Karpas-422 (cell line): ENCODE measurements around the gene ARPP21. TPM values are rescaled to one million over a fixed set of nuclear protein-coding genes. Genes with fewer than 3 reads are reported as not detected.

ENCODE experiments used
- DNase-seq: peaks from one replicate; pipeline ENCODE4 v3.0.0-alpha.2; 2015
- H2AFZ ChIP-seq: fragments of 200-600 bp; sonication (generic); 2 replicates; pipeline ENCODE4 v1.6.1; 2014; ENCODE audit warnings: antibody characterized with exemption, low read length, mixed read lengths
- H3K27ac ChIP-seq: fragments of 200-600 bp; sonication (generic); 2 replicates; pipeline ENCODE4 v1.5.1; 2014; ENCODE audit warnings: mild to moderate bottlenecking, low read length, moderate library complexity
- H3K27me3 ChIP-seq: fragments of 200-600 bp; sonication (generic); 2 replicates; pipeline ENCODE4 v1.6.1; 2014; ENCODE audit warnings: low read length, mixed read lengths
- H3K36me3 ChIP-seq: fragments of 200-600 bp; sonication (generic); 2 replicates; pipeline ENCODE4 v1.6.1; 2014; ENCODE audit warnings: low read length, mixed read lengths; ENCODE audit not compliant: insufficient read depth
- H3K4me1 ChIP-seq: fragments of 200-600 bp; sonication (generic); 2 replicates; pipeline ENCODE4 v1.6.1; 2014; ENCODE audit warnings: mild to moderate bottlenecking, low read length, mixed read lengths
- H3K4me2 ChIP-seq: fragments of 200-600 bp; sonication (generic); 2 replicates; pipeline ENCODE4 v1.6.1; 2014; ENCODE audit warnings: low read length, low read depth, mild to moderate bottlenecking; ENCODE audit not compliant: poor library complexity, severe bottlenecking
- H3K4me3 ChIP-seq: fragments of 200-600 bp; sonication (generic); 2 replicates; pipeline ENCODE4 v1.5.1; 2014; ENCODE audit warnings: mild to moderate bottlenecking, antibody characterized with exemption, low read length, mixed read lengths
- H3K79me2 ChIP-seq: fragments of 200-600 bp; sonication (generic); 2 replicates; pipeline ENCODE4 v1.6.1; 2014; ENCODE audit warnings: mild to moderate bottlenecking, low read length, mixed read lengths
- H3K9ac ChIP-seq: fragments of 200-600 bp; sonication (generic); 2 replicates; pipeline ENCODE4 v1.6.0; 2014; ENCODE audit warnings: low read length
- H3K9me2 ChIP-seq: fragments of 200-600 bp; sonication (generic), shearing (Covaris generic); replicated peaks from 2 replicates; pipeline ENCODE4 v1.6.0; 2014; ENCODE audit warnings: mild to moderate bottlenecking, low read length, moderate library complexity; ENCODE audit not compliant: insufficient read depth
- H3K9me3 ChIP-seq: fragments of 300-700, 200-600 bp; sonication (generic); 2 replicates; pipeline ENCODE4 v1.6.1; 2014; ENCODE audit warnings: low read length, mixed read lengths
- H4K20me1 ChIP-seq: fragments of 200-600 bp; sonication (generic); 2 replicates; pipeline ENCODE4 v1.6.1; 2014; ENCODE audit warnings: mild to moderate bottlenecking, antibody characterized with exemption, low read length, low read depth; ENCODE audit not compliant: insufficient read depth
- total RNA-seq: library from RNA; depleted of rRNA; stranded (reverse); fragments of >200 nt; shearing (Covaris generic); gene quantifications from 2 replicates; pipeline ENCODE4 v1.2.3, GENCODE V29; 2014; ENCODE audit warnings: low replicate concordance

Gene ARPP21
- total RNA-seq, 1 experiment from 2014 or later, result not detected

GRCh38 chr3:35721628-35722027, 82.3 kb downstream of the ARPP21 start:
- no peak overlapping the region for H3K9ac ChIP-seq
- H3K4me3 ChIP-seq, result no peak overlapping the region
- no peaks in the 10 kb centered on the region for H3K27me3 ChIP-seq
- no peaks in the 10 kb centered on the region for H3K9me2 ChIP-seq
- H4K20me1 ChIP-seq, result no peaks in the 10 kb centered on the region
- H3K4me1 ChIP-seq, result no peaks in the 10 kb centered on the region
- H3K4me2 ChIP-seq, result no peak overlapping the region
- DNase-seq, result no peak
- no peak overlapping the region for H2AFZ ChIP-seq
- H3K27ac ChIP-seq, result no peak overlapping the region
- H3K79me2 ChIP-seq, result no peaks in the 10 kb centered on the region
- H3K36me3 ChIP-seq, result no peaks in the 10 kb centered on the region
- no peaks in the 10 kb centered on the region for H3K9me3 ChIP-seq

GRCh38 chr3:35722902-35723301, 83.6 kb downstream of the ARPP21 start:
- Histone ChIP-seq H3K9me2 (no peaks in the 10 kb centered on the region), H3K9me3 (no peaks in the 10 kb centered on the region), H3K9ac (no peak overlapping the region), H3K27ac (no peak overlapping the region), H3K79me2 (no peaks in the 10 kb centered on the region), H3K4me1 (no peaks in the 10 kb centered on the region), H3K27me3 (no peaks in the 10 kb centered on the region), H3K4me2 (no peak overlapping the region), H4K20me1 (no peaks in the 10 kb centered on the region), H2AFZ (no peak overlapping the region), H3K4me3 (no peak overlapping the region), H3K36me3 (no peaks in the 10 kb centered on the region)
- DNase-seq, result no peak

- Histone ChIP-seq H3K4me2 (no peak overlapping the region), H3K79me2 (no peaks in the 10 kb centered on the region), H4K20me1 (no peaks in the 10 kb centered on the region), H3K36me3 (no peaks in the 10 kb centered on the region), H2AFZ (no peak overlapping the region), H3K27me3 (no peaks in the 10 kb centered on the region), H3K9ac (no peak overlapping the region), H3K4me3 (no peak overlapping the region), H3K27ac (no peak overlapping the region), H3K4me1 (no peaks in the 10 kb centered on the region), H3K9me2 (no peaks in the 10 kb centered on the region), H3K9me3 (no peaks in the 10 kb centered on the region)
- no peak for DNase-seq
Measured at GRCh38 chr3:35723480-35724097, 84.3 kb downstream of the ARPP21 start.

GRCh38 chr3:35724106-35724505, 84.8 kb downstream of the ARPP21 start:
- Histone ChIP-seq H2AFZ (no peak overlapping the region), H3K9me3 (no peaks in the 10 kb centered on the region), H3K79me2 (no peaks in the 10 kb centered on the region), H3K4me1 (no peaks in the 10 kb centered on the region), H3K4me3 (no peak overlapping the region), H3K27me3 (no peaks in the 10 kb centered on the region), H3K9ac (no peak overlapping the region), H3K27ac (no peak overlapping the region), H3K36me3 (no peaks in the 10 kb centered on the region), H3K9me2 (no peaks in the 10 kb centered on the region), H3K4me2 (no peak overlapping the region), H4K20me1 (no peaks in the 10 kb centered on the region)
- no peak for DNase-seq

GRCh38 chr3:35727179-35727578, 87.9 kb downstream of the ARPP21 start:
- Histone ChIP-seq H3K9me3 (no peaks in the 10 kb centered on the region), H2AFZ (no peak overlapping the region), H3K4me3 (no peak overlapping the region), H3K9me2 (no peaks in the 10 kb centered on the region), H3K79me2 (no peaks in the 10 kb centered on the region), H3K27ac (no peak overlapping the region), H3K4me2 (no peak overlapping the region), H3K36me3 (no peaks in the 10 kb centered on the region), H3K4me1 (no peaks in the 10 kb centered on the region), H4K20me1 (no peaks in the 10 kb centered on the region), H3K27me3 (no peaks in the 10 kb centered on the region), H3K9ac (no peak overlapping the region)
- no peak for DNase-seq

GRCh38 chr3:35733341-35733740, 94.0 kb downstream of the ARPP21 start:
- Histone ChIP-seq H3K9me3 (no peaks in the 10 kb centered on the region), H3K36me3 (no peaks in the 10 kb centered on the region), H4K20me1 (no peaks in the 10 kb centered on the region), H3K4me3 (no peak overlapping the region), H3K9me2 (no peaks in the 10 kb centered on the region), H3K4me2 (no peak overlapping the region), H3K4me1 (no peaks in the 10 kb centered on the region), H3K27ac (no peak overlapping the region), H2AFZ (no peak overlapping the region), H3K27me3 (no peaks in the 10 kb centered on the region), H3K79me2 (no peaks in the 10 kb centered on the region), H3K9ac (no peak overlapping the region)
- no peak for DNase-seq

- Histone ChIP-seq H3K4me3 (no peak overlapping the region), H3K79me2 (no peaks in the 10 kb centered on the region), H3K9me3 (no peaks in the 10 kb centered on the region), H3K27ac (no peak overlapping the region), H3K4me2 (no peak overlapping the region), H4K20me1 (no peaks in the 10 kb centered on the region), H2AFZ (no peak overlapping the region), H3K9me2 (no peaks in the 10 kb centered on the region), H3K36me3 (no peaks in the 10 kb centered on the region), H3K4me1 (peaks cover 3% of the 10 kb centered on the region; the same call in 1 of the 2 replicates), H3K27me3 (no peaks in the 10 kb centered on the region), H3K9ac (no peak overlapping the region)
- DNase-seq, result no peak
Measured at GRCh38 chr3:35733864-35734263, 94.5 kb downstream of the ARPP21 start.

GRCh38 chr3:35737080-35737479, 97.8 kb downstream of the ARPP21 start:
- Histone ChIP-seq H3K9ac (no peak overlapping the region), H3K27ac (no peak overlapping the region), H3K9me3 (no peaks in the 10 kb centered on the region), H4K20me1 (no peaks in the 10 kb centered on the region), H2AFZ (no peak overlapping the region), H3K4me3 (no peak overlapping the region), H3K36me3 (no peaks in the 10 kb centered on the region), H3K79me2 (no peaks in the 10 kb centered on the region), H3K27me3 (no peaks in the 10 kb centered on the region), H3K4me2 (no peak overlapping the region), H3K4me1 (peaks cover 18% of the 10 kb centered on the region), H3K9me2 (no peaks in the 10 kb centered on the region)
- DNase-seq, result no peak

- H2AFZ ChIP-seq, result no peak overlapping the region
- H3K9ac ChIP-seq, result no peak overlapping the region
- no peaks in the 10 kb centered on the region for H3K9me3 ChIP-seq
- no peak overlapping the region for H3K4me3 ChIP-seq
- H3K27ac ChIP-seq, result no peak overlapping the region
- H3K36me3 ChIP-seq, result no peaks in the 10 kb centered on the region
- H3K79me2 ChIP-seq, result no peaks in the 10 kb centered on the region
- H4K20me1 ChIP-seq, result no peaks in the 10 kb centered on the region
- H3K4me2 ChIP-seq, result no peak overlapping the region
- H3K9me2 ChIP-seq, result no peaks in the 10 kb centered on the region
- no peak for DNase-seq
- H3K4me1 ChIP-seq, result peaks cover 18% of the 10 kb centered on the region
- H3K27me3 ChIP-seq, result no peaks in the 10 kb centered on the region
Measured at GRCh38 chr3:35737527-35737926, 98.2 kb downstream of the ARPP21 start.
